HPDE6-E6E7 (cell line): ENCODE results near the gene EARS2.
"Not testable (repeated sequence)": the region's sequence is repeated elsewhere in the genome, so short reads cannot be mapped to it uniquely, and the experiment has no call there.

Experiments
- DNase-seq: peaks from one replicate; pipeline ENCODE4 v3.0.0; 2011; ENCODE audit warnings: missing footprints; ENCODE audit errors: extremely low spot score

The EARS2 gene

DNA sequence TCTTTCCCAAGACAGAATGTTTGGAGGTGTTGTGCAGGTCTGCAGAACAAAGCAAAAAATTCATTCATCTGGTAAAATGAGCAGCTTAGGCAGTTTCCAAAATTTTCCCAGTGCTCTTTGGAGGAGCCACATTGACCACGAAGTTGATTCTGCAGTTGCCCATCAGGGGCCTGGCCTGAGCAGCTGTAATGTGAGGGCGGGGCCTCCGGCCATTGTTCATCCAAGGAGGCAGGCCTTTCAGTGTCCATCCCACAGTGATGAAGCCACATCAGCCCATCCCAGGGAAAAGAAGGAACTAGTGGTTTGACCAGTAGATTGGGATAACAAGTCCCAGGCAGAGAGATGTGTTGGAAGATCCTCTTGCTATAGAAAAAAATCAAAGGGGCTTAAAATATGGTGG lies 10.5 kb upstream of the EARS2 start:
- no peak for DNase-seq

DNA sequence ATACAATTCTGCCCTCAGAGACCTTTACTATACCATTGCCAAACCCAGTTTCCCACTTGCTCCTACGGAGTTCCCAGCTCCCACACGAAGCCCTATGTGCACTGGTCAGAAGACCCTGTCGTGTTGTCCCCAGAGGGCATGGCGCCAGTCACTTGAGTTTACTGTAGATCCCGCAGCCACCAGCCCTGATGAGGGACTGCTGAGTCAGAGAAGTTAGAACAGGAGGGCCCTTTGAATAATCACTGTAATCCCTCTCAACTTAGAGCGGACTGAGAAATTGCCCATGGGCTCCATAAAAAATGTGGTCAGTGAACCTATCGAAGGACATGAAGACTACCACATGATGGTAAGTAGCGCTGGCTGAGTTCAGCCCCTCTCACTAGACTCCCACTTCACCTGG lies 9.6 kb upstream of the EARS2 start:
- DNase-seq: no peak

DNA sequence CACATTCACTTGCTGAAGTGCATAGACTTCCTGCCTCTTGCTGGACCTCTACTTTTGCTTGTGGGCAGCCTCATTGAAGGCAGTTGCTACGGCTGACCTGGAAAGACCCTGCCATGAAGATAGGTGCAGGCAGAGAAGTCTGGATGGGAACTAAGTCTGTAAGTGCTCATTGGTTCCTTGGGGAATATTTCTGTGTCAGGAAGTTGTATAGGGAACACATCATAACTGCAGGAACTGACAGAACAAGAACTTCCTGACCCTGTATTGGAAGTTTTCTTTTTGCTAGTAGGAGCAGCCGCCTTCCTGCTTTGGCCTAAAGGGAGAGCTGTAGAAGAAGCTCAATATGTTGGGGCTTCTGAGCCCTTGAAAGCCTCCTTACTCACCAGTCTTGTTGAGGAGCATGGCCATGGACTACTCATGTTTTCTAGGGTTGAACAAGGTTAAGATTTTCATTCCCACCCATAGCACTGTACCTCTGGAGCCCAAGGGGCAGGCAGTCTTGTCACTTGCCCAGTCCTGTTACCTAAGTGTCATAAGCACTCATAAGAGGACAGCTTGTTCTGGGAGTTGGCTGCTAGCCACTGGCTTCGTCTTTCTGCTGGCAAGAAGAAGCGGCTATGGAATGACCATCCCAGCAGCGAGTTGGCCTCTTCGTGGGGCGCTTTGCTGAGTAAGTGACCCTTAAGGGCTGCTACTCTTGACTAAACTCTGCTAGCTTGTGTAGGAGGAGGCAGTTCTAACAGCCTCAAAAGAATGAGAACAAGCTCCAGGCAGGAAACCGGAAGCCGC lies 7.6 kb upstream of the EARS2 start:
- no peak for DNase-seq

DNA sequence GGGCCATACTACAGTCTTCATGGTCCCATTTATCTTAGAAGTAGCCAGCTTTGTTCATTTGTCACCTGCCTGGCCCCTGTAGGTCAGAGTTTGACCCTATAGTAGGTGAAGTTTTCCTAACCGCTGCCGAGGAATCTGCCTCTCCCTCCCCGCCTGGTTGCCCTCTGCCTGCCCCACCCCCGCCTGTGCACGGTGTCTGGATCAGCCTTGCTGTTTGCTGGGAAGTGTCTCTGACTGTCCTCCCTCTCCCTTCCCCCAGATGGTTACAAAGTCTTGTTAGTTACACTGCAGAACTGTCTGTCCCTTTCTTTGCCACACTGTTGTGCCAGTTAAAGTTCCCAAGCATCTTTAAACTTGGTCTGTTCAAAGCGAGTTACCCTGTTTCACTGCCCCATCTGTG lies 6.0 kb upstream of the EARS2 start:
- no peak for DNase-seq

DNA sequence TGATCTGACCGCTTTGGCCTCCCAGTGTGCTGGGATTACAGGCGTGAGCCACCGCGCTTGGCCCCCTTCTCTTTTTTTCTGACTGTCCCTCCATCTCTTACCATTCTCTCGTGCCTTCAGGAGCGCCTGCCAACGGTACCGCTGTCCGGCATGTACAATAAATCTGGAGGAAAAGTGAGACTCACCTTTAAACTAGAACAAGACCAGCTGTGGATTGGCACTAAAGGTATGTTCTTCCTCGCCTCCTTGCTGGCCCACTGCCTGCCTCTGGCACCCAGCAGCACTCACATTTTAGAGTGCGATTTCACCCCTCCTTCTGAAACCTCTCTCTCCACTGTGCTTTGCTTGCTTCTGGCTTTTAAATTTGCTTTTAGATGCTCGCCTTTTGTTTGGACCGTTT lies 5.4 kb upstream of the EARS2 start:
- no peak for DNase-seq

DNA sequence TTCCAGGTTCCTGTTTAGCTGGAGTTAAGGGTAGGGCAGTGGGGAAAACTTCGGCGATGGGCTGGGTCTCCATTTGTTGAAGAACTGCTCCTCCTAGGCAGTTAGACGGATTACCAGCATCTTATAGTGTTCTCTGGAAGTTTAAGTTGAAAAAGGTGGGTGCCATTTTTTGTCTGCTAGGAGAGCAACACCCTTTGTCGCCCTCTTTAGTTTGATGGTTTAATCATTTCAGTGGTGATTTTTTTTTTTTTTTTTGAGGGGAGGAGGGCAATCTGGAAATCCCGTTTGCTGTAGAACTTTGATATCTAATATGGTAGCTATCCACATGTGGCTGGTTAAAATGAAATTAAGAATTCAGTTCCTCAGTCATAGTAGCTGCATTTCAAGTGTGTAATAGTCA lies 4.4 kb upstream of the EARS2 start:
- no peak for DNase-seq

DNA sequence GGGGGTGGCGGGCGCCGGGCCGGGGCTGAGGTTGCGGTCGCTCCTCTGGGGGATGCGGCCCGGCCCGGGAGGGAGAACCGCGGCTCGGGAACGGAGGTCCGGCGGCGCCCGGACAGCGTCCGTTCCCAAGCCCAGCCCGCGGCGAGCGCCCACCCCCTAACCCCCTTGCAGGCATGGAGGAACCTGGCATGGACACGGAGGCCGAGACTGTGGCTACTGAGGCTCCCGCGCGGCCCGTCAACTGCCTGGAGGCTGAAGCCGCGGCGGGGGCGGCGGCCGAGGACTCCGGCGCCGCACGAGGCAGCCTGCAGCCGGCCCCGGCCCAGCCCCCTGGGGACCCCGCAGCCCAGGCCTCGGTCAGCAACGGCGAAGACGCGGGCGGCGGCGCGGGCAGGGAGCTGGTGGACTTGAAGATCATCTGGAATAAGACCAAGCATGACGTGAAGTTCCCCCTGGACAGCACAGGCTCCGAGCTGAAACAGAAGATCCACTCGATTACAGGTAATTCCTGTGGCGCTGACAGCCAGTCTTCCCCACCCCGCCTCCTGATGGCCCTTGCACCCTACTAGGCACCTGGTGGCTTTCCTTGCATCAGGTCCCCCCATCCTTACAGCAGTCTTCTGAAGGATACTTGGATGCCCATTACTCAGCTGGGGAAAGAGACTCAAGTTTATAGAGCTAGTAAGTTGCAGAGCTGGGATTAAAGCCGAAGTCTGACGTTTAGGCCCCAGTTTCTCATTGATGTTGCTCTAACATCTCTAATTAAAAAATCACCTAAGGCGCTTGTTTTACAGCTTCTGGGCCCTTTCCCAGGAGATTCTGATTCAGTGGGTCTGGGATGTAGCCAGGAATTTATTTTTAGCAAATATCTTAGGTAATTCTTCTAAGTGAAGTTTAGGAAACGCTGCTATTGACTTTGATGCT lies 891 bp upstream of the EARS2 start:
- DNase-seq: no peak

DNA sequence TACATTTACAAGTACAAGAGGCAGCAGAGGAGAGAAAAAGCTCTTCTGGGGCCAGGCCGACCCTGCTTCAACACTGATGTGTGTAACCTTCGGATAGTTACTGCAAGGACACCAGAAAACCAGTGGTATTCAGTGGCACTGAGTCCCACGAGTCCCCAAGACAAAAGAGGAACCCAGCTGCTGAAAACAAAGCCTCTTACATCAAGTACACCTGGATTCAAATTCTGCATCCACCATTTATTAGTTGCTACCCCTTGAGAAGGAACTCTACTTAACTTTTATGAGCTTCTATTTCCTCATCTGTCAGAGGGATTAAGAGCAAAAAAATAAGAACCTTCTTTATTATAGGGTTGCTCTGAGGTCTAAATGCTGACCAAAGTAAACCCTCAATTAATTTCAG lies 2.6 kb downstream of the EARS2 start:
- no peak for DNase-seq

DNA sequence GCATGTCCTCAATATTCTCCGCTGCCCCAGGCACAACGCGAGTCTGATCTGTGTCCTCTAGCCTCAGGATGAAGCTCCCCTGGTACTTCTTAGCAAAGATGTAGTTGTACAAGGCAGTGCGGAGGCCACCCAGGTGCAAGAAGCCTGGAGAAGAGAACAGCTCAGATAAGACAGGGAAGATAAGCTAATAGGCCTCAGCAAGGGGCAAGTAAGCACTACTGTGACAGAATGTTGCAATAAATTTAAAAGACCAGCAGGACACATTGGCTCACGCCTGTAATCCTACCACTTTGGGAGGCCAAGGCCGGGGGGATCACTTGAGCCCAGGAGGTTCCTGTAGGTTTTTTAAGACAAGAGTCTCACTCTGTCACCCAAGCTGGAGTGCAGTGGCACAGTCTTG lies 5.0 kb downstream of the EARS2 start:
- no peak for DNase-seq

DNA sequence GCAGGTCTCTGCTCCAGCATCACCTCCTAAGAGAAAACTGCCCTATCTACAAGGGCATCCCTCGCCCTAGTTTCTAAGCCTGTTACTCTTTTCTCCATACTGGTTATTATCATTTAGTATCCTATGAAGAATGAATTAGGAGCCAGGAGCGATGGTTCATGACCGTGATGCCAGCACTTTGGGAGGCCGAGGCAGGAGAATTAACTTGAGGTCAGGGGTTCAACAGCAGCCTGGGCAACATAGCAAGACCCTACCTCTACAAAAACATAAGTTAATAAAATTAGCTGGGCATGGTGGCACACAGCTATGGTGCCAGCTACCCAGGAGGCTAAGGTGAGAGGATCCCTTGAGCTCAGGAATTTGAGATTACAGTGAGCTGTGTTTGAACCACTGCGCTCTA lies 7.2 kb downstream of the EARS2 start:
- DNase-seq: no peak

DNA sequence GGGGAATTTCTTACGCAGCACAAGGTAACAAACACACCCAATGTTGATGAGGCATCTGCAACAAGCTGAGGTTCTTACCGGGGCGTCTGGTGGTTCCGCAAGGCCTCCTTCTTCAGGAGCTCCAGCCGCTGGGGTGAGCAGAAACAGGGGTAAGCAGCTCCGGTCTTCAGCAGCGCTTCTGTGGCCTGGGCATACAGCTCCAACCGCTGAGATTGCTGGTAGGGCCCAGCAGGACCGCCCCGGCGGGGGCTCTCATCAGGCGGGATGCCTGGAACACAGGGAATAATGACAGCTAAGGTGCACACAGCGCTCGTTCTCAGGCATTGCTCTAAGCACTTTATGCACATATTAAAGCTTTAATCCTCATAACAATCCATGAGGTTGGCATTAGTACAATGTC lies 12.7 kb downstream of the EARS2 start:
- DNase-seq: no peak

DNA sequence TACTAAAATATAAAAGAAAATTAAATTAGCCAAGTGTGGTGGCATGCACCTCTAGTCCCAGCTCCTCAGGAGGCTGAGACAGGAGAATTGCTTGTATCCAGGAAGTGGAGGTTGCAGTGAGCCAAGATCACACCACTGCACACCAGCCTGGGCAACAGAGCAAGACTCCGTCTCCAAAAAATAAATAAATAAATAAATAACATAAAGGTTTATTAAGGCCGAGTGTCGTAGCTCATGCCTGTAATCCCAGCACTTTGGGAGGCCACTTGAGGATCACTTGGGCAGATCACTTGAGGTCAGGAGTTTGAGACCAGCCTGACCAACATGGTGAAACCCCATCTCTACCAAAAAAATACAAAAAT lies 16.4 kb downstream of the EARS2 start:
- not testable (repeated sequence) for DNase-seq

DNA sequence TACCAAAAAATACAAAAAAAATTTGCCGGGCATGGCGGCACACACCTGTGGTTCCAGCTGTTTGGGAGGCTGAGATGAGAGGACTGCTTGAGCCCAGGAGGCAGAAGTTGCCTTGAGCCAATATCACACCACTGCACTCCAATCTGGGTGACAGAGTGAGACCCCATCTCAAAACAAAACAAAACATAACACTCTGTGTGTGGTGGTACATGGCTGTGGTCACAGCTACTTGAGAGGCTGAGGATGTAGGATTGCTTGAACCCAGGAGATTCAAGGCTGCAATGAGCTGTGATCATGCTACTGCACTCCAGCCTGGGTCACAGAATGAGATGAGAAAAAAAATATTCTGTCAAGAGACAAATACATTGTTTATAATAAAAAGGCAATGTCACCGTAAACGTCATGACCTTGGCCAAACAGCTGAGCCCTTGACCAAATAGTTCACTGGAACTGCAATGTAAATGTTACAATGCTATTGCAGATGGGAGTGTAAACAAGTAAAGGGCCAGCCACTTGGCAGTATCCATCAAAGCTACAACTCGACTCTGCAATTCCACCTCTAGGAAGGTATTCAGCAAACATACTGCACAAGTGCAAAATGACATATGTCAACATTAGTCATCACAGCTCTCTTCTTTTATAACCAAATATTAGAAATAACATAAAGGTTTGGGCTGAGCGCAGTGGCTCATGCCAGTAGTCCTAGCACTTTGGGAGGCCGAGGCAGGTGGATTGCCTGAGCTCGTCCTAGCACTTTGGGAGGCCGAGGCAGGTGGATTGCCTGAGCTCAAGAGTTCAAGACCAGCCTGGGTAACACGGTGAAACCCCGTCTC lies 16.9 kb downstream of the EARS2 start:
- DNase-seq: no peak

DNA sequence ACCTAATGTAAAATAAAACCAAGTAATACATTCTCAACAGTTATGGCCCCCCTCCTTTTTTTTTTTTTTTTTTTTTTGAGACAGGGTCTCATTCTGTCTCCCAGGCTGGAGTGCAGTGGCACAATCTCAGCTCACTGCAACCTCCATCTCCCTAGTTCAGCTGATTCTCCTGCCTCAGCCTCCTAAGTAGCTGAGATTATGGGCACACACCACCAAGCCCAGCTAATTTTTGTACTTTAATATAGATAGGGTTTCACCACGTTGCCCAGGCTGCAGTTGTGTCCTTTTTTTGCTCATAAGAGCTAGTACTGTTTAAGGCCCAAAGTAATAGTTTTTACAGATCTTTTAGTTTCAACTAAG lies 18.3 kb downstream of the EARS2 start:
- no peak for DNase-seq

DNA sequence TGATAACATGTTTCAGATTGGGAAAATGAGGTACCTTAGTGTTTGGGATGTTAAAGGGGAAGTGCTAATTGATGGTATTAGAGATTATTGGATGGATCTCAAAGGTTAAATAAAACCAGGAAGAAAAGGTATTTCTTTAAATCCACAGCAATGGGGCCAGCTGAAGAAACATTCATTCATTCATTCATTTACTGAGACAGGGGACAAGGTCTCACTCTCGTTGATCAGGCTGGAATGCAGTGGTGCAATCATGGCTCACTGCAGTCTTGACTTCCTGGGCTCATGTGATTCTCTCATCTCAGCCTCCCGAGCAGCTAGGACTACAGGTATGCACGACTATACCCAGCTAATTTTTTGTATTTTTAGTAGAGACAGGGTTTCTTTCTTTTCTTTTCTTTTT lies 19.8 kb downstream of the EARS2 start:
- DNase-seq: no peak

DNA sequence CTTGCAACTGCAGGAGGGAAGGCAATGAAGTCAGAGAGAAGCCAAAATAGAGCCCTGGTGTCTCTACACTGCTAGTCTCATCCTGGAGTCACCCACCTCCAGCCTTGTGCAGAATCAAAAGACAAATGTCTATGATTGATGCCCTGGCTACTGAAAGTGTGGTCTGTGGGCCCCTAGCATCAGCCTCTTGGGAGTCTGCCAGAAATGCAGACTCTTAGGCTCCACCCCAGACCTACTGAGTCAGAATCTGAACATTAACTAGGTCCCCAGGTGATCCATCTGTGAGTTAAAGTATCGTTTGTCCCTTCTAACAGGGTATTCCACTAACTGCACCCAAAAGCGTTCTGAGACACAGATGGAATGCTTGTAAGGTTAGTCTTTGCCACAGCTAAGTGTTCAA lies 21.2 kb downstream of the EARS2 start:
- no peak for DNase-seq

DNA sequence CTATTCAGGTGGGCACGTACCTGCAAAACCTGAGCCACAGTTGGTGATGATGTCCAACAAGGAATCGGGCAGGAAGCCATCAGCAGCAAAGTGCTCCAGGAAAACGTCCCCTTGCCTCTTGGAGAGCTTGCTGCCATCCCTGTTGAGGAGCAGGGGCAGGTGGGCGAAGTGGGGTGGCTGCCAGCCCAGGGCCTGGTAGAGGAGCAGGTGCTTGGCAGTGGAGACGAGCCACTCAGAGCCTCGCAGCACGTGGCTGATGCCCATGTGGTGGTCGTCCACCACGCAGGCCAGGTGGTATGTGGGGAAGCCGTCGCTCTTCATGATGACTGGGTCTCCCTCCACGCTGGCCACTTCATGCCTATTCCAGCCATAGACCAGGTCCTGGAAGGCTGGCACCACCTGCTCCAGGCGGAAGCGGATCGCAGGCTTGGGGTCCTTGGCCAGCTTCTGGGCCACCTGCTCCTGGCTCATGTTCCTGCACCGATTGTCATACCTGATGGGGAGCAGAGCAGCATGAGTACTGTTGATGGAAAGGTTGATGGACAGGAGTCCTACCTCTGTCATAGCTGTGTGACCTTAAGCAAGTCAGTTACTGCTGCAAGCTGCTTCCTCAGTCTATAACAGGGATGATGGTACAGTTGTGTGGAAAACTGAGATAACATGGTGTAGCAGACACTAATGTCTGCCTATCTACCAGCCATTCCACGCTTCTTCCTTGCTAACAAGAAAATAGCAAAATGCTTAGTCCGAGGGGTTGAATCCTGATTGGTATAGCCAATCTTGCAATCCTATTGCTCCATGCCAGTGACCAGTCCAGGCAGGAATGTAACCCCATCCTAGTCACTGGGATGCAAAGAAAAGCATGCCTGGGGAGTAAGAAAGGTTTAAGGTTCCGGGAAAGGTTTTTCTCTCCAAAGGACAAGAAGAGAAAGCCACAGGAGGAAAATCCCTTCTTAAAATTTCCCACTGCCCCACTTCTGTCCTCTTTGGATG lies 22.0 kb downstream of the EARS2 start:
- no peak for DNase-seq

DNA sequence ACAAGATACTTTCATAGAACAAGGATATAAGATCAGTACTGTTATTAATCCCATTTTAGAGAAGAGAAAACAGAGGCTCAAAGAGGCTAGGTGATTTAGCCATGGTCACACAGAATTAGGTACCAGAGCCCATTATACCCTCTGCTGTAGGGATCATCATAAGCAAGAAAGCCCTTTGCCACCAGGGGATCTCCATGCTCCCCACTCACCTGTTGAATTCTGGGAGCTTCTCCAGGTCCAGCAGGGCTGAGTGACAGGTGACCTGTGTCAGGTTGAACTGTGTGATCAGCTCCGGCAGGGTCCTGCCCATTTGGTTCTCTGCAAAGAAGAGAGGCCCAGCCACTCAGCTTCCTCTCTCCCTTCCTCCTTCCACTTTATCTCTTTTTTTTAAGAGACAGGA lies 24.7 kb downstream of the EARS2 start:
- DNase-seq: no peak

DNA sequence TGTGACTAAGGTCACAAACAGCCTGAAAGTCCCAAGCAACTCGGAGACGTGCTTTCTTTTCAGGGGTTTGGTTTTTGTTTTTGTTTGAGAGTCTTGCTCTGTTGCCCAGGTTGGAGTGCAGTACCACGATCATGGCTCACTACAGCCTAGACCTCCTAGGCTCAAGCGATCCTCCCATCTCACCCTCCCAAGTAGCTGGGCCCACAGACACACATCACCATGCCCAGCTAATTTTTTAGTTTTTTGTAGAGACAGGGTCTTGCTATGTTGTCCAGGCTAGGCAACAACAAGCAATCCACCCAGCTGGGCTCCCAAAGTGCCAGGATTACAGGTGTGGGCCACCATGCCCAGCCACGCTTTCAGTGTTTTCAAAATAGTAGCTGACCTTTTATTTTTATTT lies 27.1 kb downstream of the EARS2 start:
- DNase-seq: no peak

DNA sequence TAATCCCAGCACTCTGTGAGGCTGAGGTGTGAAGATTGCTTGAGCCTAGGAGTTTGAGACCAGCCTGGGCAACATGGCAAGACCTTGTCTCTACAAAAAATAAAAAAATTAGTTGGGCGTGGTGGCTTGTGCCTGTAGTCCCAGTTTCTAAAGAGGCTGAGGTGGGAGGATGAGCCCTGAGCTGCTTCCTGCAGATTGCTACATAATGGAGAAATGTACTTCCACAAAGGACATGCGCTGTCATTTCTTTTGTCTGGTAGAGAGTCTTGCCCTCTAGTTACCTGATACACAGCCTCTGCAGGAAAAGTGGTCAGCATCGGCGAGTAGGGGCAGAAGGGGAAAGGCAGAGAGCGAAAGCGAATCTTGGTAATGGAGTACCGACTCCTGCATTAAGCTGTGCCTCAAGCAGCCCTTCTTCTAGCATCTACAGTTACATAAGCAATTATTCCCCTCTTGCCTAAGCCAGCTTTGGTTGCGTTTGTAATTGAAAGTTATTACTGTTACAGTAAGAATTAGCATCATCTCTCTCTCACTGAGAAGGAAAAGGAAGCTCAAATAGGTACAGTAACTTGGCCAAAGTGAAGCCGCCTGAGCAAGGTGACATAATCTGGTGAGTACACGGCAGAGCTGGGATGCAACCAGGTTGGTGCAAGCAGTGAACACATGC lies 28.4 kb downstream of the EARS2 start:
- no peak for DNase-seq
